DMS114 treated with DMSO at 0.1 percent for 48 hours (cell line): ENCODE data around the gene CXCL12.

Experiments used
- DNase-seq: peaks from one replicate; lab custom pipeline; 2025; ENCODE audit not compliant: unreplicated experiment; lab: John Stamatoyannopoulos, UW

CXCL12 gene

GRCh38 chr10:44385026-44385695, at the start of gene CXCL12:
Gene CXCL12 (minus strand): TSS chr10:44385097. CDS start chr10:44385005, 92 bp downstream.
- no peak for DNase-seq

- no peak for DNase-seq
Measured at GRCh38 chr10:44427479-44427878, 42.6 kb upstream of the CXCL12 start.

DNA sequence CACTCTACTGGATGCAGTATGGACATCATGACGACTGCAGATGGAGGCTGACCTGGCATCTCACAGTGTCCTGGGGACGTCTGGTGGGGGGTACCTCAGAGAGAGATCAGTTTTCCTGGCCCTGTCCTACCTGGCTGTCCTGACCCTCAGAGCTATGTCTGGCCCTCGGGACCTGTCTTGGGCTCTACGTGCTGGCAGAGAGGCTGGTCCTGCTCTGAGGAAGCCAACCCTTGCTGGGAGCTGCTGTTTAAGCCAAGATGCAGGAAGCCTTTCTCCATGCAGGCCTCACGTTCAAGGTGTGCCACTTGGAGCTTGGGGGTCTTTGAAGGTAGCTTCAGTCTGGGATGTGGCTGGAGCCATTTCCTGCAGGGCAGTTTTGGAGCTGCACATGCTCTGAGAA, 42.1 kb upstream of the CXCL12 start:
- DNase-seq = no peak

DNA sequence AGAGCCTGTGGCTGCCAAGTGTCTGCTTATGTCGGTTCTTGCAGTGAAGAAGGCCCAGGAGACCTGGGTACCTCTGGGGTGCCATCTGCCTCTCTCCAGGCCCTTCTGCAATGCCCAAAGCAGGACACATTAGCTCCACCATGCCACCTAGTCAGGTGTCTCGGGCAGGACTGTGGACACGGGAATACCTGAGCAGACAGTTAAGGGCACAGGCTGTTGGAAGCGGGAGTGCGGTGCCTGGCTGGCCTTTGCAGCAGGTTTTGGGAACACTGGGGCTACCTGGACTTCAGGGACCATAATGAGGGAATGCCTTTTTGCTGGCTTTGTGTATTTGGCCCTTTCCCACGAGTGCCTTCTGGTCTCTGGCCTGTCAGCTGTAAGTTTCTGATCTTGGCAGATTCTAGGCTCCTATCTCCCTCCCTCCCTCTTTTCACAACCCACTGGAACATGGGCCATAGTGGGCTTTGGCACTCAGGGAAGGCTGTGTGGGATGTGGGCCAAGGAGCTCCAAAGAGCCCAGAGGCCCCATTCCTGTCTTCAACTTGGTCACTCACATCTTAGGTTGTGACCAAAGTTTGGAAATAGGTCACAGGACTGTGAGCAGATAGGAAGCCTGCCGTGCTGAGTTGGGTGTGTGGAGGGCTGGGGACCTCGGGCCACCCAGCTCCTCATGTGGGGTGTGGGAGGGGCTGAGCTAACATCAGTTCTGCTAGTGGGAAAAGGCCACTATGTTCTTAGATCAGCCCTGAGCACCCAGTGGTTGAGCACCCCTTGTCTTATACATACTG, 41.5 kb upstream of the CXCL12 start:
- no peak for DNase-seq

DNA sequence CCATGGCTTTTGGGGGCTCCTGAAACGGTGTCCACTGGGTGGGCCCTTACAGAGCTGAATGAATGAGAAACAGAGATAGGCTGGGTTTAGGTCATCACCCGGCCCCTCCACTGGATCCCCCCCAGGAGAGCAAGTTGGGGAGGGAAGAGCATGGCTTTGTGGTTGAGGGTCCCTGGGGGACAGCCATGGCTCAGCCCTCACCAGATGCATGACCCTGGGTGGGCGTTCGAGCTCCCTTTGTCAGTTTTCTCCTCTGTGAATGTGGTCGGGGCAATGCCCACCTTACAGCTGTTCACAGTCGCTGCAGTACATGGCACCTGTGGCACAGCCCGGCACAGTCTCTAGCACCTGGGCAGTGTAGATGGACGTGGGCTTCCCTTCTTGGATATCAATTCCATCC, 40.6 kb upstream of the CXCL12 start:
- DNase-seq = no peak

DNA sequence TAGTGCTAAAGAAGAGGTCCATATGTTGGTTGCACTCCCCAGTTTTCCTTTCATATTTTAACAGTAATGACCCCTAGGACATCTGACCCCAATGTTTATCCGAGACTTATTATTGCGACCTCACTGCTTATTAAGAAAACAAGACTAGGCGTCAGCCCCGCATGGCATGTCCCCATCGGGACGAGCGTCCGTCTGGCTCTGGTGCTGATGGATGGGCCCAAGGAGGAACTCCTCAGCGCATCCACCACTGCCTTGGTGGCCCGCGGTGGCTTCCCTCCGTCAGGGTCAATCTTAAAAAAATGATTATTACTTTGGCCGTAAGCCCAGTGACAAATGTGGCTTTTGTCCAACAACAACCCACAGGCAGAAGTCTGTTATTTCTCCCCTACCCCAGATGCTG, 40.1 kb upstream of the CXCL12 start:
- DNase-seq = no peak

DNA sequence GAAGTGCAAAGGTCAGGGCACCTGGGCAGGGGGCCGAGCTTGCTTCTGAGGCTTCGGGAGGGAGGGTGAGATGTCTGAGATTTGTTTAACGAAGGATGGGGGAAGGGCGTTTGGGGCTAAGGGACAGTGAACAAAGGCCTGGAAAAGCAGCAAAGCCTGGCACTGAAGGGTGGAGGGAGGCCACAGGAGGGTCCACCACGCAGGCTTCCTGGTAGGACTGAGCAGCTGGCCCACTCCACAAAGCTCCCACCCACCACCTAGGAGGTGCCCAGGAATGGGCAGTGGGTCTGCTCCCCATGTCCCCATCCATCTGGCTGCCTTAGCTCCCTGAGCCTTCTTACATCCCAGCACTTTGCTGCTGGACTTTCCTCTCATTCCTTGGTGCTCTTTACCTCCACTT, 39.4 kb upstream of the CXCL12 start:
- no peak for DNase-seq

DNA sequence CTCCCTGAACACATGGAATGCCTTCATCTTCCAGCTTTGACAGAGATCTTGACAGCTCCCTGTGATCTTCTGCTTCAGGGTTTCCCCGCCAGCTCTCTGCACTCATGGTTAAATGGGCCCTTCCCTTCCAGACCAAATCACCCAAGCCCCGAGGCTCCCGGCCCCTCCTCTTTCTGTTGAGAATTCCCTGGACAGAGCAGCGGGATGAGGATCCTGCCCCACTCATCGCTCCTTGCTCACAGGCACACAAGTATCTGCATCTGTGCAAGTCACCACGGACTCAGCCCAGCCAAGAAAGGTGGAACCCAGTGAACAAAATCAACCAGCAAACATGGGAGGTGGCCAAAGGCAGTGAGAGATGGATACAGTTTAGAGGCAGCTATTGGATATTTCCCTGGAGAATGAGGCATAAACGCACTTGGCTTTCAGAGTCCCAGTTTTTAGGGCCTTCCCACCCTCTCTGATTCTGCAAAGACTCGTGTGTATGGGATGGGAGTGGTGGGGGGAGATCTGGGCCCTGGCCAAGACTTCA, 37.7 kb upstream of the CXCL12 start:
- DNase-seq = no peak

DNA sequence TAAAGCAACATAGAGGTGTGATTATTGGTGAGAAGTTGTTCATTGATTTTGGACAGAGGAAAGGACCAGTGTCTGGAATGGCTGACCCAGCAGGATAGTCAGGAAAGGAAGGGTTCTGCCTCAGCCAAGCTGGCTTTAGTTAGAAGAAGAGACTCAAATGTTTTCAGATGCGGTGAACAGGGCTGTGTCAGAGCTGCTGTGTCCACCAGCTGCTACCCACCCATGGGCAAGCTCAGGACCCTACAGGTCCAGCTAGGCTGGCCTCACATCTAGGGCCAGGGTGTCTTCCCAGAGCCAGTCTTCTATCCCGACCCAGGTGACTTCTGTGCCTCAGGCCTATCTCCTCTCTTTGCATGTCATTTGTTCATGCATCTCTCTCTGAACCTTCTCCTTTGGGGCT, 37.3 kb upstream of the CXCL12 start:
- no peak for DNase-seq

DNA sequence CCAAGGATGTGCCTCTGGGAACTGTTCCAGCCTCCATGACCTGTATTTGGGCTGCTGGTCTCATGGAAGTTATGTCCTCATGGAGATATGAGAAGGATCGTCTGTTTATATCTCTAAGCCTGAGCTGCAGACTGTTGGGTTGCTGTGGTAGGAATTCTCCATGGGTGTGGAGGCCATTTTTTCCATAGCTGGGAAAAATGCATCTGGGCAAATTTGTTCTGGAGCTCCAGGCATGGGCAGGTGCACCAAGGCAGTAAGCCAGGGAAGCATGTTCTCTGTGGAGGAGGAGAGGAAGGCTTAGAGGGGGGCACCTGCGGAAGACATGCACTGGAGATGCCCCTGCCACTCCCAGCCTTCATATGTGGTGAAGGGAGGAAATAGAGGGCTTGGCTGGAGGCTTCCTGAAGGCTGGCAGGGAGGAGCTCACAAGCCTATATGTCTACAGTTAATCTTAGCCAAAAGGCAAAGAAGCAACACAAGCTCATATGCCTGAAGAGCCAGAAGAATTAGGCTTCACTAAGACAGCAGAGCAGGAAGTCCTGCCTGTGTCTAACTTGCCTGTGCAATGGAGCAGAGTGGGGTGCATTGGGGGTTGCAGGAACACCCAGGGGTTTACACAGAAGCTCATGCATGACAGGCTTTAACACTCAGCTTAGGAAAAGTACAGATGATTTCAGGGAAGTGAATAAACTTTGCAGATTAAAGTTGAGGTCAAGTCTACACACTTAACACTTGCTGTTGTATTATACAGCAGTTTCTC, 35.1 kb upstream of the CXCL12 start:
- DNase-seq = no peak

DNA sequence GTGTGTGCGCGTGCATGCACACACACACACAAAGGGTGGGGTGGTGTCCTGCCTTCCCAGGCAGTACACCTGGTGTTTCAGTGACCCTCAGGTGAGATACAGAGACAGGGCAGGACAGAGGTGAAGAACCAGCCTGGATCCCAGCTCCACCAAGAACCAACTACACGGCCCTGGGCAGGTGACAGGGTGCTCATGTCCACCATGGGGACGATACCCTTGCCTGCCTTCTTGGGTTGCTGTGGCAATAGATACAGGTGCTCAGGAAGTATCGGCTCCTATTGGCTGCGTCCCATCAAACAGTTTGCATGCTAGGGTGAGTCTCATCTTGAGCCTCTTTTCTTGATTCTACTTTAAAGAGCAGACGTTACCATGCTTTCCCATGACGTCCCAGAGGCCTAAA, 33.7 kb upstream of the CXCL12 start:
- DNase-seq = no peak

DNA sequence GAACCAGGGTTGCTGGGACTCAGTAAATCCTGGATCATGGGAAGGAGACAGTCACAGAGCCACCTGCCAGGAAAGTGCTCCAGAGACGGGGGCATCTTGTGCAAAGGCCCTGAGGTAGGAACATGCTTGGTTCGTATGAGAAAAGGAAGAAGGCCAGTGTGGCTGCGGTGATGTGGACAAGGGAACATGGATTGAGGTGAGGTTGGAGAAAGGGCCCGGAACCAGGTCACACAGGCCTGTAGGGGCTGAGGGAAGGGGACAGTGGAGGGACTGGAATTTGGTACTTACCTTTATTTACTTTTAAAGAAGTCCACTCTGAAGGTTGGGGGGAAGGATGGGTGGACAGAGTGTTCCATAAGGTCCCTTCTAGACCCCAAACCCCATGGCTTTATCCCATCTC, 32.9 kb upstream of the CXCL12 start:
- DNase-seq = no peak

DNA sequence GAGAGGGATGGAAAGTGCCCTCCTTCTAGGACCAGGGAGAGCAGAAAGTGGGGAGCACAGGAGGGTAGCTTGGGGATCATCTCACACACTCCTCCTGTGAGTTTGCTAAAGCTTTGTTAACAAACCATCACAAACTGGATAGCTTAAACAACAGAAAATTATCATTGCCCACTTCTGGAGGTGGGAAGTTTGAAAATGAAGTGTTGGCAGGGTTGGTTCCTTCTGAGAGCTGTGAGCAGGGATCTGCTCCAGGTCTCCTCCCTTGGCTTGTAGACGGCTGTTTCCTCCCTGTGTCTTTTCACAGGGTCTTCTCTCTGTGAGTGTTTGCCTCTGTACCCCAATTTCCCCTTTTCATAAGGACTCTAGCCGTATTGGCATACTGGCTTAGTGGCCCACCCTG, 32.0 kb upstream of the CXCL12 start:
- DNase-seq = no peak

DNA sequence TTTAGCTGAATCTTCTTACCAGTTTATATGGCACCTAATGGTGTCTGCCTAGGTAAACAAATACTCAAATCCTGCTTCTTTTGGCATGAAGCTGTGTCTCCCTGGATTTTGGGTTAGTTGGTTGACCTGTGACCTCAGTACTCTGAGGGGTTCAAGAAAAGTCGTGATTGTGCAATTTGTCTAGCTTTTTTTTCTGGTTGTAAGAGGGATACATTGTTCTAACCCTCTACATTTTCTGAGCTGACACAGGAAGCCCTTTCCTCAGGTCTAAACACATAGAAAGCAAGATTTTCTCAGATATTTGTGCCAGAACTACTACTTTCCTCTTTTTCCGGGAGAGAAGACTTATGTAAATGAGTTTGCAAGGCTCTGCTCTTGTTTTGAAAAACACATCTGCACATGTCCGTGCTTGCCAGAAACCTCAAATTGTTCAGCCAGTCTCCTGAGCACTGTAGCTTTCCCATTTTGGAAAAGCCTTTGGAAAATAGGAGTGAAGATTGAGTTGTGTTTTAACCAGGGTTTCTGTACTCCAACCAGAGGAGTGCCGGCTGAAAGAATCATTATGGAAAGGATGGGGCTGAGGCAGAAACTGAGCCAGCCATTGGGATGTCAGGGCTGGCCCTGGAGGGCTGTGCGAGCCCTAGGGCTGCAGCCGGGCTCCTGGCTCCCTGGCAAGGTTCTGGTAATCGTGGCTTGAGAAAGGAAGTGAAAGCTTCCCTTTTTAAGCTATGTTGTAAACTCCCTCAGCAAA, 31.3 kb upstream of the CXCL12 start:
- no peak for DNase-seq

DNA sequence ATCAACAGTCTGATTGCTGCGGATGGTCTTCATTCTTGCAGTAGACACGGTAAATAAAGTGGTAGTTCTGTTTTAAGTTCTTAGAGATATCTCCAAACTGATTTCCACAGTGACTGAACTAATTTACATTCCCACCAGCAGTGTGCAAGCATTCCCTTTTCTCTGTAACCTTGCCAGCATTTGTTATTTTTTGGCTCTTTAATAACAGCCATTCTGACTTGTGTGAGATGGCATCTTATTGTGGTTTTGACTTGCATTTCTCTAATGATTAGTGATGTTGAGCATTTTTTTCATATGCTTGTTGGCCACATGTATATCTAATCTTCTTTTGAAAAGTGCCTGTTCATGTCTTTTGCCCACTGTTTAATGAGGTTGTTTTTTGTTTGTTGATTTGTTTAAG, 30.2 kb upstream of the CXCL12 start:
- no peak for DNase-seq

DNA sequence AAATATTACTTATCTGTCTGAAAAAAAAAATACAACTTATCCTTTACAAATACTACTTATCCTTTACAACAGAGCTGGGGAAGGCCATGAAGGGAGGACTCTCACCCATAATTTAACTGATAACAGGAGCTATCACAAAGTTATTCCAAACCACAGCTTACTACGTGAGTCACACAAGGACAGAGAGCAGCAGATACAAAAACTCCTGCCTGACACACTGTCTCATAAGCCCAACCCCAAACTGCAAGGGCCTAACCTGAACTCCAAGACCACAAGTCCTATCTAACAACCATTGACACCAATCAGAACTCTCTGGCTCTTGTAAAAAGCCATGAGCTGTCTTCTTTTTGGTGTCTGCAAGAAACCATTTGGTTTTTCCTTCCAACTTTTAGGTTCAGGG, 28.5 kb upstream of the CXCL12 start:
- no peak for DNase-seq

- DNase-seq = no peak
Measured at GRCh38 chr10:44411251-44411650, 26.4 kb upstream of the CXCL12 start.

DNA sequence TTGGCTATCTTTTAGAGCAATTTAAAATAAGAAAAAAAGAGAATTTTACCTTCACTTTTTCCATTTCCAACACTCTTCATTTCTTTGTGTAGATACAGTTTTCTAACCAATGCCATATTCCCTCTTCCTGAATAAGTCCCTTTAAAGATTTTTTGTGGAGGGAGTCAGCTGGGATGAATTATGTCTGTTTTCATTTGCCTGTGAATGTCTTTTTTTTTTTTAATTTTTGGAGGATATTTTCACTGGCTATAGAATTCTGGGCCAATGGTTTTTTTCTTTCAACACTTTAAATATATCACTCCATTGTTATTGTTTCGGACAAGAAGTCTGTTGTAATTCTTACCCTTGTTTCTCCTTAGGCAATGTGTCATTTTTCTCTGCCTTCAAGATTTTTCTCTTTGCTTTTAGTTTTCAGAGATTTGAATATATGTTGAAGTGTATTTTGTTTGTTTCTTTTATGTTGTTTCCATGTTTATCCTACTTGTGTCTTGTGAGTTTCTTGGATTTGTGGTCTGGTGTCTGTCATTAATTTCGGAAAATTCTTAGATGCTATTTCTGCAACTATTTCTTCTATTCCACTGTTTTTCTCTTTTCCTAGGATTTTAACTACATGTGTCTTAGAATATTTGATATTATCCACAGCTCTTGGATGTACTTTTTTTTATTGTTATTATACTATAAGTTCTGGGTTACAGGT, 20.0 kb upstream of the CXCL12 start:
- no peak for DNase-seq

GRCh38 chr10:44402465-44403195, 17.7 kb upstream of the CXCL12 start:
- no peak for DNase-seq

- no peak for DNase-seq
Measured at GRCh38 chr10:44400541-44400940, 15.6 kb upstream of the CXCL12 start.
